Fibroblast of skin of right biceps (primary cell): Measurements from ENCODE around the gene CLDN14.
"Not testable (repeated sequence)": the region's sequence is repeated elsewhere in the genome, so short reads cannot be mapped to it uniquely, and the experiment has no call there.

ENCODE experiments used
- DNase-seq: peaks from one replicate; pipeline ENCODE4 v3.0.0-alpha.2; 2013

The CLDN14 gene

GRCh38 chr21:36499578-36500471 is 19.9 kb upstream of the CLDN14 start:
- no peak for DNase-seq

DNA sequence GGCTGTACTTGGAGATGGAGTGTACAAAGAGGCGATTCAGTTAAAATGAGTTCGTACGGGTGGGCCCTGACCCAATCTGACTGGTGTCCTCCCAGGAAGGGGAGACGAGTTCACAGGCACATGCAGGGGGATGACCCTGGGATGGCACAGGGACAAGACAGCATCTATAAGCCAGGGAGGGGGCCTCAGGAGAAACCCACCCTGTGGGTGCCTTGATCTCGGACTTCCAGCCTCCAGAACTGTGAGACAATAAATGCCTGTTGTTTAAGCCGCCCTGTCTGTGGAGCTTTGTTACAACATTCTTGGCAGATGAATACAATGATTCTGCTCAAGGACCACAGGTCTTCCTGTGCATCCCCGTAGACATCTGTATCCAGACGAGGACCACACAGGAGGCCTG is 14.6 kb upstream of the CLDN14 start:
- DNase-seq = no peak

GRCh38 chr21:36491209-36491910 is 11.4 kb upstream of the CLDN14 start:
- DNase-seq = peak; percentile 66

DNA sequence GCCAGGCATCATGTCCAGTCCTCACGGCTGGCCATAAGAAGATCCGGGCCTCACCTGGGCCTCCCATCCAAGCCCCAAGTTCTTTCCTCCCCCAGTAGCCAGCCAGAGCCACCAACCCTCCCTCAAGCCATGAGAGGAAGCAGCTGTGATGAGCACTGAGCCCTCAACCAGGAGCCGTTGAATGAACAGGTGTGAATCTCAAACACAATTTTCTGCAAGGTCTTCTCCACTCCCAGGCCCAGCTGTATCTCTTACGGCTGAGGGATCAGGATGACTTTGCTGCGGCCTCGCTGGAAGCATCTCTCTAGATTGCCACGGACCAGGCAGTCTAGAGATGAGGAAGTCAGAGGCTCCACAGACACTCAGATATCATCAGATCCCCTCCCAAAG is 9.8 kb upstream of the CLDN14 start:
- no peak for DNase-seq

DNA sequence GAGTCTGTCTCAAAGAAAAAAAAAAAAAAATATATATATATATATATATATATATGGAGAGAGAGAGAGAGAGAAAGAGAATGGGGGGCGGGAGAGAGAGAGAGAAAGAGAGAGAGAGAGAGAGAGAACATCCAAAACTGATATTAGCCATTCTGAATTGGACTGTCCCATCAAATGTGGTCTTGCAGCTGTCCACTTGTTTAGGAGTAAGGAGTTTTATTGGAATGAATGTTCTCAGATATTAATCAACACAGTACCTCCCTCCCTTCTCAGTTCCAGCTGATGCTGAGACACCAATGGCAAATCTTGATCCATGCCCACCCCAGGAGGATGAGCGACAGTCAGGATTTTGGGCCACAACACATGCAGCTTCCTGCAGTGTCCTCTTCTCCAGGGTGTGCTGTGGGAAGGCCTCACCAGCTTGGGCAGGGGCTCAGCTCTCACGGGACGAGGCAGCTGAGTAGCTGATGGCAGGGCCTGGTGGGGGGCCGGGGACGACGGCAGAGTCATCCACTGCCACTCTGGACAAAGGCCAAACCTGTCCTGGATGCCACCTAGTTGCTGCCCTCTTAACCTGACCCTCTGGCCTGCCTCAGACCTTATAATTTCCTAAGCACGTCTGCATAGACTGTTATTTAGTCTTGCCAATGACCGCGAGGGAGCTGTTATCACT is 9.3 kb upstream of the CLDN14 start:
- no peak for DNase-seq

DNA sequence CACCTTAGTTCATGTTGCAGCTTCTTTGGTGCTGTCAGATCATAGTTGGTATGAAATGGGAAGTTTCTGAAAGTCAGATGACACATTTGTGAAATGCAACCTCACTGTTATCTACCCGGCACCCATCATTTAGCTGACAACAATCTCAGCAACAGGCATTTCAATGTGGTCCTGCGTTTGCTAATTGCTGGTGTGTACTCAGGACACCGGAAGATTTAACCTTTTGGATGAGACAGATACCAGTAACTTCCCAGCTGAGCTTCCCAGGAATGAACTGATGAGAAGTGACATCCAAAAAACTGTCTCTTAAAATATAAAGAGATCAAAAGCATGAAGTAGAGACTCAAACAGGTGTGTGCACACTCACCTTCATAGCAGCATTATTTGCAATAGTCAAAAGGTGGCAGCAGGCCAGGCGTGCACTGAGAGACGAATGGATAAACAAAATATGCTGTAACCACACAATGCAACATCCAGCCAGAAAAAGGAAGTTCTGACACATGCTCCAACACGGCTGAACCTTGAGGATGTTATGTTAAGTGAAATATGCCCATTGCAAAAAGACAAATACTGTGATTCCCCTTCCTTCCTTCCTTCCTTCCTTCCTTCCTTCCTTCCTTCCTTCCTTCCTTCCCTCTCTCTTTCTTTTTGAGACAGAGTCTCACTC is 7.9 kb upstream of the CLDN14 start:
- peak; percentile 32 for DNase-seq

DNA sequence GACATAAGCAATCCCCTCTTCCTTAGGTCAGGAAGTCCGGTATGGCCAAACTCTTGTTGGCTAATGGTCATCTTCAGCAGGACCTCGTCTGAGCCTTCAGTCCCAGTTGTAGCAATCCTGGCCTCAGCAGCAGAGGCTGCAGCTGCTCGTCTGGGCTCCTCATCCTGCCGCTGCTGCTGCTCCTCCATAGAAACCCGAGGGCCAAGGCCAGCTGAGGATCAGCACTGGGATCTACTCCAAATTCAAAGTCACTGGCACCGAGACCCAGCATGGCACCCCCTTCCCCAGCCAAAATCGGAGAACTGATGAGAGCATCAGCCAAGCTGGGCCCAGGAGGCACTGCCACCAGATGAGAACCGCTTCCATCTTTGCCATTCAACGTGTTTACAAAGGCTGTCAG is 6.3 kb upstream of the CLDN14 start:
- no peak for DNase-seq

DNA sequence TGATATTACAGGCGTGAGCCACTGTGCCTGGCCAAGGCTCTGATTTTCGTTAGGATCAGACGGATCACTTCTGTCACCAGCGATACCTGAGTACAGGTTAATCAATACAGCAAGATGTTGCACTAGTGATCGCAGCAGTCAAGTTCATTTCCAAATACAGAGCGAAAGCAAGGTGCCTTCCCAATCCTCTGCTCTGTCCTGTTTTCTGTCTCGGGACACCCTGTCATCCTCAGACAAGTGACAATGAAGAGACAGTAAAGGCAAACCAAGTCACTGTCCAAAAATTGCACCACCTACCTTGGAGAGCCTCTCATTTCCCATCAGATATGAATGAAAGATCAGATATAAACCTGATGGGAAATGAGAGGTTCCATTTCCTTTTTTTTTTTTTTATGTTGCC is 5.6 kb upstream of the CLDN14 start:
- no peak for DNase-seq

- DNase-seq = no peak
Observed at GRCh38 chr21:36483095-36483494, 3.2 kb upstream of the CLDN14 start.

DNA sequence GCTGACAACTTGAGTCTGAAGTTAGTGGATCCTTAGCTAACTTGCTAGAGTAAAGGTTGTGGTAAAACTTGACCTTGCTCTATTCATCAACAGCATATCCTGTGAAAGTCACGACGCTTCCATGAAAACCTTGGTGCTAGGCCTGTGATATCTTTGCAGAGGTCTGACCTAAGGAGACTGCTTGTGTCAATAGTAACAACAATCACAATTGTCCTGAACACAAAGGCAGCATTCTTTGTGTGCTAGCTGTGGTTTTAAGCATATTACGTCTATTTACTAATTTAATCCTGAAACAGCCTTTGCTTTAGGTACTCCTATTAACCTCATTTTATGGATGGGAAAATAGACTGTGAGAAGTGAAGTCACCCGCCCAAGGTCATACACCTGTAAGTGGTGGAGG is 2.8 kb upstream of the CLDN14 start:
- DNase-seq = no peak

DNA sequence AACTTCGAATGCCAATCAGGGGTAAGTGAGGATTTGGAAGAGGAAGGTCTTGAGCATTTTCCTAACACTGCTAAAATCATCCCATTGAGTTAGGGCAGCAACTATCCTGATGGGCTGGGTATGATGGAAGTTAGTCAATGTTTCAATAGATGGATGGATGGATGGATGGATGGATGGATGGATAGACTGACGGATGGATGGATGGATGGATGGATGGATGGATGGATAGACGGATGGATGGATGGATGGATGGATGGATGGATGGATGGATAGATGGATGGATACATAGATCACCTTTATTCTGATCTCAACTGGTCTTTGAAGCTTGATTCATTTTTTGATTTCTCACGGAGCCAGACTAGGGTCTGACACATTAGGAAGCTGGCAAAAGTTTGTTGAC is 2.3 kb upstream of the CLDN14 start:
- no peak for DNase-seq

- DNase-seq = no peak
Observed at GRCh38 chr21:36481639-36482038, 1.7 kb upstream of the CLDN14 start.

- no peak for DNase-seq
Observed at GRCh38 chr21:36480618-36481017, 696 bp upstream of the CLDN14 start.

- DNase-seq = peak; percentile 48
Observed at GRCh38 chr21:36478941-36479340, 981 bp downstream of the CLDN14 start.

GRCh38 chr21:36478207-36478701 is 1.7 kb downstream of the CLDN14 start:
- DNase-seq = peak; percentile 96

- DNase-seq = no peak
Observed at GRCh38 chr21:36477559-36477958, 2.4 kb downstream of the CLDN14 start.

DNA sequence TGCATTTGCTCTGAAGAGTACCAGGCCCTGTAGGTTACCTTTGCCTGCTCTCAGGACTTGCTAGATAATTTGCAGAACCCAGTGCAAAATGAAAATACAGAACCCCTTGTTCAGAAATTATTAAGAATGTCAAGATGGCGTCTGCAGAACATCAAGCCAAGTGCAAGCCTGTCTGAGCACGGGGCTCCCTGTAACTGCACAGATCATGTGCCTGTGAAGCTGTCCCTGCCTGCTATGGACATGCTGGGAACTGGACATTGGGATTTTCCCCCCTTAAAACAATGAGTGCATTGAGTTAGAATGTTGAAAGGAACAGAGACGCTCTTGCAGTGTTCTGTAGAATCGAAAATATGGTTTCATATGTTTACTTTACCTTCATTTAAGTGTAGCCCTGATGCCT is 2.9 kb downstream of the CLDN14 start:
- DNase-seq = no peak

DNA sequence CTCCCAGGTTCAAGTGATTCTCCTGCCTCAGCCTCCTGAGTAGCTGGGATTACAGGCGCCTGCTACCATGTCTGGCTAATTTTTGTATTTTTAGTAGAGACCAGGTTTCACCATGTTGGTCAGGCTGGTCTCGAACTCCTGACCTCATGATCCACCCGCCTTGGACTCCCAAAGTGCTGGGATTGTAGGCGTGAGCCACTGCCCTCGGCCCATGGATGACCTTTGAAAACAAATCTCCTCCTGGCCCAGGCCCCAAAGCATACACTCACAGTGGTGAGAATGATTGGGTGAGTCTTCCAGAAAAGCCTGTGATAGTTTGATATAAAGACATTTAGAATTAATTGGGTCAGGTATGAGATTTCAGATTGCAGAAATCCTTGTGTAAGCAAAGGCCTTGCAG is 3.4 kb downstream of the CLDN14 start:
- DNase-seq = not testable (repeated sequence)

DNA sequence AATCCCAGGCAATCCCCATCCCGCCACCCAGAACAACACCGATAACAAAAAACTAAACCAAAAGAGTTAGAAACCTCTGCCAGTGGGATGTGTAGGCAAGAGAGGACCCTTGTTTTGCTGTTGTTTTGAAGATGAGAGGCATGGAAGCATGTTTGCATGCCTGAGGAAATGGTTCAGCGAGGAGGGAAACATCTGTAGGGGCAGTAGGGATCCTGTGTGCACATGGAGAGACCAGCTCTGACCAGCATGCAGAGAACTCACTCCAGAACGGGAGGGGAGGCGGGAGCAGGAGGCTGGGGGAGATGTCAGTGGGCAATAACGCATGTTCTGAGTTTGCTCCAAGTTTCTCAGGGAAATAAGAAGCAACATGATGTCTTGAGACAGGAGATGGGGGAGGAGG is 5.3 kb downstream of the CLDN14 start:
- DNase-seq = no peak

- DNase-seq = no peak
Observed at GRCh38 chr21:36473203-36473602, 6.7 kb downstream of the CLDN14 start.

DNA sequence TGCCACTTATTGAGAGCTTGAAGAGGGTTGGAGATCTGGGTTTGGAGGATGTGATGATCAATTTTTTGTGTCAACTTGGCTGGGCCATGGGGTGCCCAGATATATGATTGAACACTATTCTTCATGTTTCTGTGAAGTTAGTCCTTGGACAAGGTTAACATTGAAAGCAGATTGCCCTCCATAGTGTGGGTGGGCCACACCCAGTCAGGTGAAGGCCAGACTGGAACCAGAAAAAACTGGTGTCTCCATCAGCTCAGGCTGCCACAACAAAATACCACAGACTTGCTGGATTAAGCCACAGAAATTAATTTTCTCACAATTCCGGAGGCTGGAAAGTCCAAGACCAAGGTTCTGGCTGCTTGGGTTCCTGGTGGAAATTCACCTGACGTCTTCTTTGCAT is 7.5 kb downstream of the CLDN14 start:
- DNase-seq = no peak

- DNase-seq = peak; percentile 87
Observed at GRCh38 chr21:36471254-36471723, 8.6 kb downstream of the CLDN14 start.

DNA sequence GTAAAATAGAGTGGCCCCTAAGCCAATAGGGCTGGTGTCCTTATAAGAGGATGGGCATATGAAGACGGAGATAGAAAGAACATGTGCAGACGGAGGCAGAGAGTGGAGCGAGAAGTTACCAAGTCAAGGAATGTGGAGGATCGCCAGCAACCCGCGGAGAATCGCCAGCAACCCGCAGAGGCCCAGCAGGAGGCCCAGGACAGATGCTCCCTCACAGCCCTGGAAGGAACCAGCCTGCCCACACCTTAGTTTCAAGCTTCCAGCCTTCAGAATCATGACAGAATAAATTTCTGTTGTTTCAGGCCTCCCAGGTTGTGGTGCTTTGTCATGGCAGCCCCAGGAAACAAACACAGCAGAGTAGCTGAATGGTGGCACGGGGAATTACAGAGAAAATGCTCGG is 9.6 kb downstream of the CLDN14 start:
- DNase-seq = no peak
